Measurements from ENCODE around the gene EIF2B4.

- TF ChIP-seq CTCF (conservative IDR thresholded peaks at IDR 0.05), result no peak
- TF ChIP-seq EZH2 (IDR thresholded peaks at IDR 0.05; ENCODE audit: low read depth), result no peak
Observed at GRCh38 chr2:27398962-27399361, 28.8 kb upstream of the EIF2B4 start.

All from PC-9 (cell line).